HCT116 (cell line): ENCODE data around the gene TRIM4. TPM values are rescaled to one million over a fixed set of nuclear protein-coding genes. Genes with fewer than 3 reads are reported as not detected.

Source experiments
- ATAC-seq: fragments of 200-7000 bp; cut with Tn5 transposase; 2 replicates; pipeline ENCODE4 v1.9.1; 2020; ENCODE audit warnings: mild to moderate bottlenecking, moderate library complexity
- BruUV-seq: library from RNA; stranded (reverse); fragments of 400-500 nt; replicated peaks from 2 replicates; lab custom pipeline; 2021; lab: Mats Ljungman, UMichigan
- CTCF ChIA-PET: fragments of 300-600 bp; sonication (Branson Sonifier 250); formaldehyde crosslinking; loops from one replicate; lab custom pipeline; 2021; ENCODE audit warnings: antibody characterized with exemption; lab: Charles Lee
- POLR2A ChIA-PET: fragments of 300-600, 350-600 bp; sonication (Branson Sonifier 250); formaldehyde crosslinking; loops from one replicate; lab custom pipeline; 2021; ENCODE audit warnings: antibody characterized with exemption; lab: Charles Lee
- RAD21 ChIA-PET, 2 experiments: fragments of 300-600 bp; sonication (Branson Sonifier 250); formaldehyde crosslinking; loops; one replicate each; lab custom pipeline; 2023; ENCODE audit warnings: low total read pairs in 2 of 2; ENCODE audit not compliant: uncharacterized antibody in 2 of 2, unreplicated experiment in 2 of 2, low non-redundant PET in 1 of 2; lab: Charles Lee
- DNase-seq: peaks from one replicate; pipeline ENCODE4 v3.0.0-alpha.2; 2010; ENCODE audit warnings: low read depth, low spot score
- H2AFZ ChIP-seq: fragments of 200-600 bp; shearing (Covaris generic), sonication (generic); 2 replicates; pipeline ENCODE4 v1.6.1; 2017; ENCODE audit warnings: low read depth, mixed run types, mixed read lengths, antibody characterized with exemption, low read length; ENCODE audit not compliant: poor library complexity, severe bottlenecking
- H3K27ac ChIP-seq: 2 replicates; pipeline ENCODE4 v1.5.1; 2012; ENCODE audit warnings: low read depth, low read length
- H3K27me3 ChIP-seq: fragments of 200-600 bp; sonication (generic); 2 replicates; pipeline ENCODE4 v1.6.1; 2016; ENCODE audit warnings: mixed run types, low read length, mixed read lengths; ENCODE audit not compliant: insufficient read depth
- H3K36me3 ChIP-seq, 2 experiments: fragments of 200-500 bp in 1 of 2; fragments of 200-600 bp in 1 of 2; sonication (Bioruptor generic) in 1 of 2; sonication (generic) in 1 of 2; 2 replicates each; pipeline versions ENCODE4 v1.5.1 to v1.6.1; 2014 to 2016; ENCODE audit warnings: low read length in 2 of 2, inconsistent platforms in 1 of 2, mixed read lengths in 1 of 2, mixed run types in 1 of 2; ENCODE audit not compliant: insufficient read depth in 2 of 2, control insufficient read depth in 1 of 2
- H3K4me1 ChIP-seq, 2 experiments: fragments of 200-600 bp in 1 of 2; sonication (generic) in 1 of 2; 2 replicates each; pipeline versions ENCODE4 v1.5.1 to v1.6.1; 2012 to 2017; ENCODE audit warnings: low read length in 2 of 2, inconsistent platforms in 1 of 2, mild to moderate bottlenecking in 1 of 2, mixed read lengths in 1 of 2, mixed run types in 1 of 2, moderate library complexity in 1 of 2; ENCODE audit not compliant: insufficient read depth in 2 of 2, control insufficient read depth in 1 of 2
- H3K4me2 ChIP-seq: fragments of 200-600 bp; sonication (generic); 2 replicates; pipeline ENCODE4 v1.6.1; 2017; ENCODE audit warnings: mixed run types, low read length, mixed read lengths
- H3K4me3 ChIP-seq, 2 experiments: fragments of 200-600 bp in 1 of 2; sonication (generic) in 1 of 2; replicated peaks in 1 of 2; 2 replicates each; pipeline ENCODE4 v1.5.1; 2011 to 2016; ENCODE audit warnings: low read length in 2 of 2, control low read depth in 1 of 2, low read depth in 1 of 2, mild to moderate bottlenecking in 1 of 2, mixed read lengths in 1 of 2, mixed run types in 1 of 2
- H3K79me2 ChIP-seq: fragments of 200-600 bp; sonication (generic); 2 replicates; pipeline ENCODE4 v1.6.1; 2017; ENCODE audit warnings: mild to moderate bottlenecking, mixed run types, low read length, moderate library complexity, mixed read lengths; ENCODE audit not compliant: insufficient read depth
- H3K9ac ChIP-seq: fragments of 200-600 bp; sonication (generic); 2 replicates; pipeline ENCODE4 v1.6.1; 2016; ENCODE audit warnings: low read length, mixed read lengths
- H3K9me2 ChIP-seq: fragments of 200-600 bp; sonication (generic), shearing (Covaris generic); 2 replicates; pipeline ENCODE4 v1.6.1; 2017; ENCODE audit warnings: mixed run types, mild to moderate bottlenecking, moderate library complexity; ENCODE audit not compliant: insufficient read depth
- H3K9me3 ChIP-seq, 2 experiments: fragments of 200-500 bp in 1 of 2; fragments of 200-600 bp in 1 of 2; sonication (Bioruptor generic) in 1 of 2; sonication (generic) in 1 of 2; 2 replicates each; pipeline ENCODE4 v1.6.1; 2014 to 2017; ENCODE audit warnings: low read length in 2 of 2, mixed read lengths in 2 of 2, inconsistent platforms in 1 of 2, low read depth in 1 of 2, mild to moderate bottlenecking in 1 of 2, mixed run types in 1 of 2, moderate library complexity in 1 of 2; ENCODE audit not compliant: control insufficient read depth in 1 of 2, insufficient read depth in 1 of 2
- H4K20me1 ChIP-seq: fragments of 200-600 bp; sonication (generic), shearing (Covaris generic); 2 replicates; pipeline ENCODE4 v1.6.1; 2017; ENCODE audit warnings: mixed run types, mild to moderate bottlenecking, moderate library complexity; ENCODE audit not compliant: insufficient read depth
- EGR1 ChIP-seq: IDR thresholded peaks from 2 replicates; pipeline ENCODE4 v1.6.1; 2012; ENCODE audit warnings: low read depth
- EZH2phosphoT487 ChIP-seq: fragments of 200-600 bp; IDR thresholded peaks from 2 replicates; pipeline ENCODE4 v1.6.1; 2018; ENCODE audit warnings: antibody characterized with exemption, borderline replicate concordance
- POLR2AphosphoS5 ChIP-seq: IDR thresholded peaks from 2 replicates; pipeline ENCODE4 v1.6.1; 2011; ENCODE audit warnings: mild to moderate bottlenecking, low read depth, low read length, moderate library complexity
- REST ChIP-seq: IDR thresholded peaks from 2 replicates; pipeline ENCODE4 v1.6.1; 2012; ENCODE audit warnings: low read depth
- ZFX ChIP-seq: fragments of 450-650 bp; IDR thresholded peaks from 2 replicates; pipeline ENCODE4 v1.6.1; 2017
- ZNF274 ChIP-seq: fragments of 200-500 bp; sonication (Bioruptor generic); IDR thresholded peaks from 2 replicates; pipeline ENCODE4 v1.6.1; 2014; ENCODE audit warnings: mild to moderate bottlenecking, low read depth, low read length, inconsistent platforms
- intact Hi-C: fragments of 100-400 bp; cut with micrococcal nuclease; formaldehyde crosslinking; loops from 2 replicates; pipeline ENCODE4 v1.10.0; 2022
- total RNA-seq: library from RNA; stranded (reverse); gene quantifications from one replicate; pipeline ENCODE4 v1.2.1, GENCODE V29; 2021; ENCODE audit not compliant: unreplicated experiment
- TF ChIP-seq, protein P1 (sequence below): IDR thresholded peaks from 2 replicates; pipeline ENCODE4 v1.6.1; 2011; ENCODE audit warnings: mild to moderate bottlenecking, low read length, moderate library complexity; ENCODE audit not compliant: insufficient replicate concordance; ENCODE audit errors: extremely low read depth
- TF ChIP-seq, protein P2 (sequence below), 3 experiments: fragments of 200-600 bp in 1 of 3; sonication (generic) in 1 of 3; IDR thresholded peaks in 2 of 3; conservative IDR thresholded peaks in 1 of 3; 2 replicates each; pipeline ENCODE4 v1.5.1; 2012 to 2017; ENCODE audit warnings: low read depth in 2 of 3, low read length in 2 of 3, antibody characterized with exemption in 1 of 3, borderline replicate concordance in 1 of 3, control low read depth in 1 of 3, mild to moderate bottlenecking in 1 of 3, mixed read lengths in 1 of 3, mixed run types in 1 of 3, moderate library complexity in 1 of 3; ENCODE audit not compliant: insufficient read depth in 1 of 3

Gene TRIM4
- total RNA-seq, 1 experiment from 2014 or later, result 25.1 TPM

DNA sequence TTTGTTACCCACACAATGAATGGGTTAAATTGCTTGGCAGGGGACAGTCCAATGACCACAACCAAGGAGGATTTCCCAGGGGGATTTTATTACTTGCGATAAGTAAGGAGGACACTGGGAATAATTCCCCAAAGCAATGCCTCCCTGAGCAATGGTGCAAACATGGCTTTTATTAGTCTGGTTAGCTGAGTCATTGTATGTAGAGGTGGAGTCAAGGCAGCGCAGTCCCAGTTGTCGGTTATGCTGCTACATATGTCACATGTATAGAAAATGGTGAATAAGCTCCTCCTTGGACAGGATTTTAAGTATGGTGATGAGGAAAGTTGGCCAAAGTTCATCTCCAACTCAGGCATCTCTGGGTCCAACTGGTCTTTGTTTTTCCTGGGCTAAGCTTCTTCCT lies 3.9 kb upstream of the TRIM4 start:
- Histone ChIP-seq H3K4me2 (no peak overlapping the region), H3K9ac (no peak overlapping the region), H3K36me3 (no peaks in the 10 kb centered on the region), H3K79me2 (peaks cover 24% of the 10 kb centered on the region), H3K9me3 (no peaks in the 10 kb centered on the region), H2AFZ (no peak overlapping the region), H3K4me3 (no peak overlapping the region), H3K9me2 (no peaks in the 10 kb centered on the region), H3K27me3 (peaks cover 18% of the 10 kb centered on the region; the same call in 1 of the 2 replicates), H3K4me1 (peaks cover 3 to 10% of the 10 kb centered on the region in 2 experiments), H3K27ac (no peak overlapping the region), H4K20me1 (no peaks in the 10 kb centered on the region)
- ChIA-PET RAD21 (interaction anchor here in 1 of 2 experiments (0.6 kb wide), 1 partner anchor 179 kb away, joined by 3 read pairs; no protein-coding TSS in a partner anchor), POLR2A (no interaction called here), CTCF (no interaction called here)
- intact Hi-C loops, result no loop called here
- DNase-seq, result no peak
- no peak for ATAC-seq
- TF ChIP-seq POLR2AphosphoS5 (no peak), EGR1 (no peak), EZH2phosphoT487 (no peak), ZFX (no peak), ZNF274 (no peak), REST (no peak)
- TF ChIP-seq, protein P1, sequence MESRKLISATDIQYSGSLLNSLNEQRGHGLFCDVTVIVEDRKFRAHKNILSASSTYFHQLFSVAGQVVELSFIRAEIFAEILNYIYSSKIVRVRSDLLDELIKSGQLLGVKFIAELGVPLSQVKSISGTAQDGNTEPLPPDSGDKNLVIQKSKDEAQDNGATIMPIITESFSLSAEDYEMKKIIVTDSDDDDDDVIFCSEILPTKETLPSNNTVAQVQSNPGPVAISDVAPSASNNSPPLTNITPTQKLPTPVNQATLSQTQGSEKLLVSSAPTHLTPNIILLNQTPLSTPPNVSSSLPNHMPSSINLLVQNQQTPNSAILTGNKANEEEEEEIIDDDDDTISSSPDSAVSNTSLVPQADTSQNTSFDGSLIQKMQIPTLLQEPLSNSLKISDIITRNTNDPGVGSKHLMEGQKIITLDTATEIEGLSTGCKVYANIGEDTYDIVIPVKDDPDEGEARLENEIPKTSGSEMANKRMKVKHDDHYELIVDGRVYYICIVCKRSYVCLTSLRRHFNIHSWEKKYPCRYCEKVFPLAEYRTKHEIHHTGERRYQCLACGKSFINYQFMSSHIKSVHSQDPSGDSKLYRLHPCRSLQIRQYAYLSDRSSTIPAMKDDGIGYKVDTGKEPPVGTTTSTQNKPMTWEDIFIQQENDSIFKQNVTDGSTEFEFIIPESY, result no peak
- TF ChIP-seq, protein P2, sequence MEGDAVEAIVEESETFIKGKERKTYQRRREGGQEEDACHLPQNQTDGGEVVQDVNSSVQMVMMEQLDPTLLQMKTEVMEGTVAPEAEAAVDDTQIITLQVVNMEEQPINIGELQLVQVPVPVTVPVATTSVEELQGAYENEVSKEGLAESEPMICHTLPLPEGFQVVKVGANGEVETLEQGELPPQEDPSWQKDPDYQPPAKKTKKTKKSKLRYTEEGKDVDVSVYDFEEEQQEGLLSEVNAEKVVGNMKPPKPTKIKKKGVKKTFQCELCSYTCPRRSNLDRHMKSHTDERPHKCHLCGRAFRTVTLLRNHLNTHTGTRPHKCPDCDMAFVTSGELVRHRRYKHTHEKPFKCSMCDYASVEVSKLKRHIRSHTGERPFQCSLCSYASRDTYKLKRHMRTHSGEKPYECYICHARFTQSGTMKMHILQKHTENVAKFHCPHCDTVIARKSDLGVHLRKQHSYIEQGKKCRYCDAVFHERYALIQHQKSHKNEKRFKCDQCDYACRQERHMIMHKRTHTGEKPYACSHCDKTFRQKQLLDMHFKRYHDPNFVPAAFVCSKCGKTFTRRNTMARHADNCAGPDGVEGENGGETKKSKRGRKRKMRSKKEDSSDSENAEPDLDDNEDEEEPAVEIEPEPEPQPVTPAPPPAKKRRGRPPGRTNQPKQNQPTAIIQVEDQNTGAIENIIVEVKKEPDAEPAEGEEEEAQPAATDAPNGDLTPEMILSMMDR (IDR thresholded peaks at IDR 0.05 in 2 of 3, conservative IDR thresholded peaks at IDR 0.05 in 1 of 3; ENCODE audit: borderline replicate concordance in 1 of 3, insufficient read depth in 1 of 3, low read depth in 2 of 3, low read length in 2 of 3), result no peak
- BruUV-seq, result no TSS peak
